Liver (tissue), 9 donors: ENCODE results near the gene DAZ2. TPM values are rescaled to one million over a fixed set of nuclear protein-coding genes. Genes with fewer than 3 reads are reported as not detected.
"Not testable (repeated sequence)": the region's sequence is repeated elsewhere in the genome, so short reads cannot be mapped to it uniquely, and the experiment has no call there.

Source experiments
- DNase-seq: peaks from one replicate; pipeline ENCODE4 v3.0.0-alpha.2; 2017; ENCODE audit warnings: low spot score
- H3K27ac ChIP-seq, 2 donors: one replicate each; pipeline ENCODE4 v1.7.0; 2013; ENCODE audit warnings: inconsistent platforms in 2 of 2, low read length in 2 of 2, control low read depth in 1 of 2, low read depth in 1 of 2, mild to moderate bottlenecking in 1 of 2
- H3K27me3 ChIP-seq, 4 donors: one replicate each; pipeline versions ENCODE4 v1.6.1 to v1.7.0; 2013; ENCODE audit warnings: low read length in 3 of 4, inconsistent platforms in 1 of 4, mild to moderate bottlenecking in 1 of 4, moderate library complexity in 1 of 4; ENCODE audit not compliant: control insufficient read depth in 4 of 4, insufficient read depth in 4 of 4
- H3K36me3 ChIP-seq, 4 donors: one replicate each; pipeline versions ENCODE4 v1.6.1 to v1.7.0; 2013; ENCODE audit warnings: low read length in 3 of 4, mild to moderate bottlenecking in 3 of 4, low read depth in 1 of 4, moderate library complexity in 1 of 4; ENCODE audit not compliant: control insufficient read depth in 4 of 4, insufficient read depth in 3 of 4
- H3K4me1 ChIP-seq, 4 donors: one replicate each; pipeline versions ENCODE4 v1.6.1 to v1.7.0; 2013; ENCODE audit warnings: low read length in 3 of 4, mild to moderate bottlenecking in 3 of 4, moderate library complexity in 1 of 4; ENCODE audit not compliant: control insufficient read depth in 4 of 4, insufficient read depth in 4 of 4
- H3K4me3 ChIP-seq, 3 donors: one replicate each; pipeline versions ENCODE4 v1.6.1 to v1.7.0; 2013; ENCODE audit warnings: low read length in 3 of 3, control low read depth in 1 of 3, low read depth in 1 of 3, mild to moderate bottlenecking in 1 of 3
- H3K9ac ChIP-seq, 2 donors: one replicate each; pipeline ENCODE4 v1.7.0; 2013; ENCODE audit warnings: low read length in 2 of 2, mild to moderate bottlenecking in 2 of 2, moderate library complexity in 2 of 2, control low read depth in 1 of 2, low read depth in 1 of 2
- H3K9me3 ChIP-seq, 4 donors: one replicate each; pipeline versions ENCODE4 v1.6.1 to v1.7.0; 2013; ENCODE audit warnings: low read length in 3 of 4; ENCODE audit not compliant: control insufficient read depth in 4 of 4
- WGBS: extraction: QIAGEN DNeasy Blood & Tissue Kit; methylation state at CpG from one replicate; pipeline ENCODE4 v1.1.7; 2013; 5-methylcytosine and 5-hydroxymethylcytosine counted together
- polyA plus RNA-seq, 2 donors: library from polyadenylated mRNA; stranded (reverse) in 1 of 2; unstranded in 1 of 2; fragments of 200-250 nt in 1 of 2; fragments of >200 nt in 1 of 2; fragmentation: Nextera tagmentation in 1 of 2; extraction: Ambion mirVana in 1 of 2; gene quantifications; one replicate each; pipeline versions ENCODE4 v1.2.1 to v1.2.3, GENCODE V29; 2013 to 2015
- total RNA-seq, 2 donors: library from RNA; depleted of rRNA; stranded (reverse); fragments of >200 nt; gene quantifications; one replicate each; pipeline ENCODE4 v1.2.3, GENCODE V29; 2014
- donor health status: healthy.
- donor health status: healthy.
- donor health status: healthy.
- donor health status: healthy.
- donor health status: healthy.

DAZ2 gene
- not detected for total RNA-seq
- under 1 TPM in 1 of 2 donors, not detected in 1; 0.07 TPM for polyA plus RNA-seq

GRCh38 chrY:23219233-23219632 is at the start of gene DAZ2:
TSS of gene DAZ2 (plus strand) at chrY:23219533. CDS start at chrY:23219741, 208 bp downstream.
- DNase-seq, H3K27me3 ChIP-seq, H3K4me3 ChIP-seq, H3K36me3 ChIP-seq, H3K9ac ChIP-seq, H3K27ac ChIP-seq, H3K4me1 ChIP-seq, H3K9me3 ChIP-seq: not testable (repeated sequence)
- no CpG with 5 or more reads among the region's 23 CpGs for WGBS

- H3K27me3 ChIP-seq, H3K4me3 ChIP-seq, H3K36me3 ChIP-seq, H3K9ac ChIP-seq, DNase-seq, H3K4me1 ChIP-seq, H3K9me3 ChIP-seq, H3K27ac ChIP-seq: not testable (repeated sequence)
- no CpG with 5 or more reads among the region's 23 CpGs for WGBS
Observed at GRCh38 chrY:23198908-23199307, 20.4 kb upstream of the DAZ2 start, which contains the start of gene DAZ1. TSS of gene DAZ1 (minus strand) at chrY:23199008. CDS start at chrY:23198800, 208 bp downstream.

- no CpG with 5 or more reads among the region's 4 CpGs for whole genome bisulfite sequencing
- H3K27me3 ChIP-seq, H3K36me3 ChIP-seq, H3K4me1 ChIP-seq, H3K4me3 ChIP-seq, DNase-seq, H3K27ac ChIP-seq, H3K9ac ChIP-seq, H3K9me3 ChIP-seq: not testable (repeated sequence)
Observed at GRCh38 chrY:23207455-23207854, 11.9 kb upstream of the DAZ2 start.

DNA sequence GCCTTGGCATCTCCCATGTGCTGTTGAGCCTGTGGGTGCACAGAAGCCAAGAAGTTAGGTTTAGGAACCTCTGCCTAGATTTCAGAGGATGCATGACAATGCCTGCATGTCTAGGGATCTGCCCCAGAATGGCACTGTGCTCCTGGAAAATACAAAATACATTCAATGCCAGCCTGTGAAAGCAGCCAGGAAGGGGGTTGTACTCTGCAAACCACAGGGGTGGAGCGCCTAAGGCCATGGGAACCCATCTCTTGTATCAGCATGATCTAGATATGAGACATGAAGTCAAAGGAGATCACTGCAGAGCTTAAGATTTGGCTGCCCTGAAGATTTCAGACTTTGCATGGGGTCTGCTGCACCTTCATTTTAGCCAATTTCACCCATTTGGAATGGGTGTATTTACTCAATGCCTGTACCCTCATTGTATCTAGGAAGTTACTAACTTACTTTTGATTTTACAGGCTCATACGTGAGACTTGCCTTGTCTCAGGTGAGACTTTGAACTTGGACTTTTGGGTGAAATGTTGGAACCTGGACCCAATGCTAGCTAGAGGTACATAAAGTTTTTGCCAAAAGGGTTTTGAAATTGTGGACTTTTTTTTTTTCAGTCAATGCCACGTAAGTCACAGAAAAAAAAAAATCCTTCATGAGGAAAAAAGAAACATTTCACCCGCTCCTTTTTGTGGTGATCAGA is 9.4 kb upstream of the DAZ2 start:
- H3K27me3 ChIP-seq, H3K4me3 ChIP-seq, H3K27ac ChIP-seq, H3K4me1 ChIP-seq, H3K9ac ChIP-seq, H3K9me3 ChIP-seq, DNase-seq, H3K36me3 ChIP-seq: not testable (repeated sequence)
- 27% methylated on average over 1 of the region's 4 CpGs for WGBS

GRCh38 chrY:23210681-23211080 is 8.7 kb upstream of the DAZ2 start:
- H3K27me3 ChIP-seq, H3K4me1 ChIP-seq, H3K4me3 ChIP-seq, DNase-seq, H3K27ac ChIP-seq, H3K9ac ChIP-seq, H3K9me3 ChIP-seq, H3K36me3 ChIP-seq: not testable (repeated sequence)
- no CpG with 5 or more reads among the region's 4 CpGs for WGBS

Other genes starting within 250 kb of the DAZ2 start
- not detected for gene BPY2, start 235.3 kb upstream of the DAZ2 start, total RNA-seq
- not detected for gene BPY2, start 235.3 kb upstream of the DAZ2 start, polyA plus RNA-seq
- gene DAZ1, start 20.5 kb upstream of the DAZ2 start, total RNA-seq, result not detected
- under 1 TPM in 1 of 2 donors, not detected in 1; 0.07 TPM for gene DAZ1, start 20.5 kb upstream of the DAZ2 start, polyA plus RNA-seq